ENCODE data around the gene NHS. TPM values are rescaled to one million over a fixed set of nuclear protein-coding genes. Genes with fewer than 3 reads are reported as not detected.

NHS gene
- total RNA-seq, 4 donors from 2014 or later = 2.4 to 5.4 (median 4.0) TPM

DNA sequence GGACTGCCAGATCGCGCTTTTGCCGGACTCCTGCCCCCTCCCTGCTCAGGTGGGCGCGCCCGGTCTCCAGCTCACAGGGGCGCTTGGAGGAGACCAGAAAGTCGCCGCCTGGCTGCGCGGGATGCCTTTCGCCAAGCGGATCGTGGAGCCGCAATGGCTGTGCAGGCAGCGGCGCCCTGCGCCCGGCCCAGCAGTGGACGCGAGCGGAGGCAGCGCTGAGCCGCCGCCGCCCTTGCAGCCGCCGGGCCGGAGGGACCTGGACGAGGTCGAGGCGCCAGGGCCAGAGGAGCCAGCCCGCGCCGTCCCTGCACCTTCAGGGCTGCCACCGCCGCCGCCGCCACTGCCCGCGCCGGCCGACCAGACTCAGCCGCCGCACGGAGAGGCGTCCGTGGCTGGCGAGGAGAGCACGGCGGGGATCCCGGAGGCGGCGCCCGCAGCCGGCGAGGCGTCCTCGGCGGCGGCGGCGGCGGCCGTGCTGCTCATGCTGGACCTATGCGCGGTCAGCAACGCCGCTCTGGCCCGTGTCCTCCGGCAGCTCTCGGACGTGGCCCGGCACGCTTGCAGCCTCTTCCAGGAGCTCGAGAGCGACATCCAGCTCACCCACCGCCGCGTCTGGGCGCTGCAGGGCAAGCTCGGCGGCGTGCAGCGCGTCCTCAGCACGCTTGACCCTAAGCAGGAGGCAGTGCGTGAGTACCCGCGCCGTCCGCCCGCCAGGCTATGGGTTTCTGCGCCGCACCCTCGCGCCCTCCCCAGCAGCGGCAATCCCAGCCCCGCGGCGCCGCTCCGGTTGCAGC is 834 bp downstream of the NHS start:
- TF ChIP-seq, protein P1, sequence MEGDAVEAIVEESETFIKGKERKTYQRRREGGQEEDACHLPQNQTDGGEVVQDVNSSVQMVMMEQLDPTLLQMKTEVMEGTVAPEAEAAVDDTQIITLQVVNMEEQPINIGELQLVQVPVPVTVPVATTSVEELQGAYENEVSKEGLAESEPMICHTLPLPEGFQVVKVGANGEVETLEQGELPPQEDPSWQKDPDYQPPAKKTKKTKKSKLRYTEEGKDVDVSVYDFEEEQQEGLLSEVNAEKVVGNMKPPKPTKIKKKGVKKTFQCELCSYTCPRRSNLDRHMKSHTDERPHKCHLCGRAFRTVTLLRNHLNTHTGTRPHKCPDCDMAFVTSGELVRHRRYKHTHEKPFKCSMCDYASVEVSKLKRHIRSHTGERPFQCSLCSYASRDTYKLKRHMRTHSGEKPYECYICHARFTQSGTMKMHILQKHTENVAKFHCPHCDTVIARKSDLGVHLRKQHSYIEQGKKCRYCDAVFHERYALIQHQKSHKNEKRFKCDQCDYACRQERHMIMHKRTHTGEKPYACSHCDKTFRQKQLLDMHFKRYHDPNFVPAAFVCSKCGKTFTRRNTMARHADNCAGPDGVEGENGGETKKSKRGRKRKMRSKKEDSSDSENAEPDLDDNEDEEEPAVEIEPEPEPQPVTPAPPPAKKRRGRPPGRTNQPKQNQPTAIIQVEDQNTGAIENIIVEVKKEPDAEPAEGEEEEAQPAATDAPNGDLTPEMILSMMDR (IDR thresholded peaks at IDR 0.05) = no peak
- no peak for TF ChIP-seq POLR2A (IDR thresholded peaks at IDR 0.05)
- DNase-seq (ENCODE audit: low spot score in 2 of 2) = no peak
- WGBS, 2 donors = 49% methylated on average over 63 of the region's 103 CpGs; no CpG with 5 or more reads in 1 of the 2 donors
- intact Hi-C loops (cut with DNase I; ENCODE audit: low total_unique reads) = no loop called here
- peak overlapping the region; percentile 25 for H3K4me3 ChIP-seq (ENCODE audit: low read depth, poor library complexity, severe bottlenecking)

DNA sequence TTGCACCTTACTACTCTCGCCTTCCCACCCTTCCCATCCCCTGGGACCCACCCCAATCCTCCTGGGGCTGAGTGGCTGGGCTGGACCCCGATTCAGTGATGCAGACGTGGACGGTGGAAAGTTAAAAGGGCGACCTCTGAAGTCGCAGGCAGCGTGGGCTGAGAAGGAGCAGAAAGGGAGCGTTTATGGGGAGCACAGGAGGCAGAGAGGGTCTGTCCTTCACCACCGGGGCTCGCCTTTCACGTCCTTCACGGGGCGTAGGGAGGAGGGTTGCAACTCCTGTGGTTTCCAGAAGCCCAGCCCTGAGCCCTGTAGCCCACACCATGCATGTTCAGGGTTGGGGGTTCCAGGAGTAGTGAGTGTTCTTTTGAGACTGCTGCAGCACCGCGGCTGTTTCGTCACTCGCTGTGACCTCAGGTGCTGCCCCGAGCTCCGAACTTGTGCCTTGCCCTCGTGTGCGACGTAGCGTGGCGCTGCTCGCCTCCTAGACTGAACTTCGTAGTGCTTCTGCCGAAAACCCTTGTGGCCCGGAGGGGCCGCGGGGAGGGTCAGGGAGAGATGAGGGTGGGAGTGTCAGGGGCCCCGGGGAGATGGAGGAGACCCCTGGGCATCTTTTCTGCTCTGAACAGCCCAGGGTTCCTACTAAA is 1.6 kb downstream of the NHS start:
- no peak for TF ChIP-seq POLR2A (IDR thresholded peaks at IDR 0.05)
- TF ChIP-seq, protein P1 (IDR thresholded peaks at IDR 0.05) = no peak
- H3K4me3 ChIP-seq (ENCODE audit: low read depth, poor library complexity, severe bottlenecking) = peak overlapping the region; percentile 25
- intact Hi-C loops (cut with DNase I; ENCODE audit: low total_unique reads) = no loop called here
- 0 to 41% methylated on average over 8 to 31 of the region's 31 CpGs for WGBS, 2 donors
- no peak for DNase-seq (ENCODE audit: low spot score in 2 of 2)

DNA sequence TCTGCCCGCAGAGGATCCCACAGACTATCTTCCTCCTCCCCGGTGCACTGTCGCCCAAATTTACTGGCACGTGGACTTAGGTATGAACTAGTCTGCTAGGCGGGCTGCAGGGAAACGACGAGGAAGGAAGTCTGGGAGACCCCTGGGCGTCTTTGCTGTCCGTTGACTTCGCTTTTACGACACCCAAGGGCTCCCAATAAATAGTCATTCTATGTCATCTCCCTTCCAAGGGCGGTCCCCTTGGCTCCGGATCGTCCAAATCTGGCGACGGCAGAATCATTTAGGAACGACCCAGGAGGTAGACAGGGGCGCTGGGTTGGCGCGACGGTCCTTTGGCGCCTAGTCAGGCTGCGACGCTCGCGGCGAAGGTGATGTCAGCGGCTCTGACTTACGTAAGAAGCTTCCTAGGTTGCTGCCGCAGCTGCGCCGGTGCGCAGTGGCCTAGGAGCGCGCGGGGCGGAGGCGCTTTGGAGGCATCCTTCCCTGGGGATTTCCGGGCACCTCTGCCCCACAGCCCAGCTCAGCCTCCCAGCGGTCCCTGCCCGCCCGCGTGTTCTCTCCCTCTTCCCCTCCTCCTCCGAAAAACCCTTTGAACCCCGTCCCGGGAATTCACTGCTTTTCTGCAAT is 2.2 kb downstream of the NHS start:
- TF ChIP-seq POLR2A (IDR thresholded peaks at IDR 0.05) = no peak
- TF ChIP-seq, protein P1 (IDR thresholded peaks at IDR 0.05) = no peak
- peak overlapping the region; percentile 15 for H3K4me3 ChIP-seq (ENCODE audit: low read depth, poor library complexity, severe bottlenecking)
- WGBS, 2 donors = 0 to 31% methylated on average over 25 to 46 of the region's 46 CpGs
- peak in 1 of 2 donors; percentile 19 for DNase-seq (ENCODE audit: low spot score in 2 of 2)
- intact Hi-C loops (cut with DNase I; ENCODE audit: low total_unique reads) = no loop called here

DNA sequence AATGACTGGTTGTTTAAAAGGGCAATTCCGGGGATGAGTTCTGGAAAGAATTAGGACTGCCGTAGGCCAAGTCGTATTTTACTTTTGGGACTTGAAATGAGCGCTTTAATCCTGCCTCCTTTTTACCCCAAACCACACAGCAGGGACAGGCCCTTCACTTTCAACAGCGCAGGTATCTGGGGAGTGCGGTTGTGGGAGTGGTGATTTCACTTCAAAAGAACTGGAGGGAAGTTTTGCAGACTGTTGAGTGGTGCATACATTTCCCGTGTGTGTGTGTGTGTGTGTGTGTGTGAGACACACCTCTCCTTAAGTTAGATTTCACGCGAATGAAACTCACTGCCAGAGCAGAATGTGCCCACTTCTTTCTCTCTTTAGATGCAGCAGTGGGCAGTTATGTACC is 2.8 kb downstream of the NHS start:
- H3K4me3 ChIP-seq (ENCODE audit: low read depth, poor library complexity, severe bottlenecking) = no peak overlapping the region
- no peak for DNase-seq (ENCODE audit: low spot score in 2 of 2)
- TF ChIP-seq, protein P1 (IDR thresholded peaks at IDR 0.05) = no peak
- no peak for TF ChIP-seq POLR2A (IDR thresholded peaks at IDR 0.05)
- intact Hi-C loops (cut with DNase I; ENCODE audit: low total_unique reads) = no loop called here
- WGBS, 2 donors = 24 to 46% methylated on average over 8 to 9 of the region's 9 CpGs

DNA sequence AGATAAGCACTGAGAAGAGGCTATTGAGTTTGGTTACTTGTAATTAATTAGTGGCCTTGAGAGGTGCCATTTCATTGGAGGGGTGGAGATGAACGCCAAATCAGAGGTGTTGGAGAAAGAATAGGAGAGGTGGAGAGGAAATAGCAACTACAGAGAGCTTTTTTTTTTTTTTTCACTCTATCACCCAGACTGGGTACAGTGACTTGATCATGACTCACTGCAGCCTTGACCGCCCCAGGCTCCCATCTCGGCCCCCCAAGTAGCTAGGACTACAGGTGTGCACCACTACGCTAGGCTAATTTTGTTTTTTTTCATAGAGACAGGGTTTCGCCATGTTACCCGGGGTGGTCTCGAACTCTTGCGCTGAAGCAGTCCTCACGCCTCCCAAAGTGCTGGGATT is 5.2 kb downstream of the NHS start:
- intact Hi-C loops (cut with DNase I; ENCODE audit: low total_unique reads) = no loop called here
- no peak for TF ChIP-seq POLR2A (IDR thresholded peaks at IDR 0.05)
- TF ChIP-seq, protein P1 (IDR thresholded peaks at IDR 0.05) = no peak
- H3K4me3 ChIP-seq (ENCODE audit: low read depth, poor library complexity, severe bottlenecking) = no peak overlapping the region
- DNase-seq (ENCODE audit: low spot score in 2 of 2) = no peak
- 91 to 97% methylated on average over 9 of the region's 9 CpGs for WGBS, 2 donors
